Raji (cell line): ENCODE data around the gene TBC1D22A.

ENCODE experiments used
- POLR2A ChIP-seq: IDR thresholded peaks from 2 replicates; pipeline ENCODE4 v1.6.1; 2011; ENCODE audit warnings: low read depth, low read length, control low read depth; ENCODE audit not compliant: insufficient read depth

Gene TBC1D22A

GRCh38 chr22:47044722-47045535 lies 282.5 kb downstream of the TBC1D22A start:
- no peak for TF ChIP-seq POLR2A

- TF ChIP-seq POLR2A: no peak
Measured at GRCh38 chr22:47045691-47046410, 283.4 kb downstream of the TBC1D22A start.

- no peak for TF ChIP-seq POLR2A
Measured at GRCh38 chr22:47046411-47047065, 284.1 kb downstream of the TBC1D22A start.

GRCh38 chr22:47047321-47048122 lies 285.1 kb downstream of the TBC1D22A start:
- TF ChIP-seq POLR2A: no peak

- no peak for TF ChIP-seq POLR2A
Measured at GRCh38 chr22:47048123-47049077, 285.9 kb downstream of the TBC1D22A start.

- no peak for TF ChIP-seq POLR2A
Measured at GRCh38 chr22:47049078-47049624, 286.7 kb downstream of the TBC1D22A start.

GRCh38 chr22:47050401-47051051 lies 288.1 kb downstream of the TBC1D22A start:
- TF ChIP-seq POLR2A: no peak

GRCh38 chr22:47051441-47052071 lies 289.1 kb downstream of the TBC1D22A start:
- no peak for TF ChIP-seq POLR2A

GRCh38 chr22:47052236-47053012 lies 290.0 kb downstream of the TBC1D22A start:
- TF ChIP-seq POLR2A: no peak

GRCh38 chr22:47053013-47053725 lies 290.7 kb downstream of the TBC1D22A start:
- TF ChIP-seq POLR2A: no peak

GRCh38 chr22:47053726-47054141 lies 291.3 kb downstream of the TBC1D22A start:
- no peak for TF ChIP-seq POLR2A
